ENCODE data around the gene MRPL4.

Gene MRPL4

DNA sequence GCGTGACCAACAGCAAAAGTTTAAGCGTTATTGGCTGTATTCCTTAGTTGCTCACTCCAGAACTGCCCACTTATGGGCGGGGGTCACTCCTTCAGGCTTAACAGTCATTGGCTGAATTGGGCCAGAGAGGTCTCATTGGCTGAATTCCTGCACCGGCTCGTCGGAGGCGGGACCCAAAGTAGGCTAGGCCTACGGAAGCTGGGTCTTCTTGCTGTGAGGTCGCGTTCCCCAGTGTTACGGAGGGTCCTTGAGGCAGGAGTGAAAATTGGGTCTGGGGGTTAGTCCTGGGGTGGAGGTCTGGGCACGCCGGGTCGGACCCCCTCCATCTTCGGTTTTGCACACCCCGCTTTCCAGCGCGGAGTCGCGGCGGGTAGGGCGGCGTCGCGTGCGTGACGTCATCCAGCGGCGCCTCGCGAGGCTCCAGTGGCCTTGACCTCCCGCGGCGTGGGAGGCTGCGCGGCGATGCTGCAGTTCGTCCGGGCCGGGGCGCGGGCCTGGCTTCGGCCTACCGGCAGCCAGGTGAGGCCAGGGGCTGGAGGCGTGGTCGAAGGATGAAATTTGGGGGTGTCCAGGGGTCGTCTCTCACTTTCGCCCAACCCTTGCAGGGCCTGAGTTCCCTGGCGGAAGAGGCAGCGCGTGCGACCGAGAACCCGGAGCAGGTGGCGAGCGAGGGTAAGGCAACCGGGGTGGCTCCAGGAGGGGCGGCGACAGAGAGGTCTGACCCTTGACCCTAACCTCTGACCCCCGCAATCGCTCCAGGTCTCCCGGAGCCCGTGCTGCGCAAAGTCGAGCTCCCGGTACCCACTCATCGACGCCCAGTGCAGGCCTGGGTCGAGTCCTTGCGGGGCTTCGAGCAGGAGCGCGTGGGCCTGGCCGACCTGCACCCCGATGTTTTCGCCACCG is at the start of gene MRPL4:
MRPL4 (plus strand) TSS at position 423 of the 903 bp plus-strand sequence; CDS start at position 463, 40 bp downstream.
- DNase-seq (ENCODE audit: low spot score) = peak; percentile 98

DNA sequence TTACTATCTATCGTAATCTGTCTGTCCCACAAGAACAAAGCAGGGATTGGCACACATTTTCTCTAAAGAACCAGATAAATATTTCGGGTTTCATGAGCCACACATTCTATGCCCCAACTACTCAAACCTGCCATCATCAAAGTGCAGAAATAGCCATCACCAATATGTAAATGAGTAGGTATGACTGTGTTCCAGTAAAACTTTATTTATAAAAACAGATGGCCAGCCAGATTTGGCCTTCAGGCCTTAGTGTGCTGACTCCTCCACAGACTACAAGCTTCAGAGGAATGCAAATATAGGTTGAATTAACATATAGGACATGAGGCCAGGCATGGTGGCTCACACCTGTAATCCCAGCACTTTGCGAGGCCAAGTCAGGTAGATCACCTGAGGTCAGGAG is 48.3 kb upstream of the MRPL4 start:
- no peak for DNase-seq (ENCODE audit: low spot score)

DNA sequence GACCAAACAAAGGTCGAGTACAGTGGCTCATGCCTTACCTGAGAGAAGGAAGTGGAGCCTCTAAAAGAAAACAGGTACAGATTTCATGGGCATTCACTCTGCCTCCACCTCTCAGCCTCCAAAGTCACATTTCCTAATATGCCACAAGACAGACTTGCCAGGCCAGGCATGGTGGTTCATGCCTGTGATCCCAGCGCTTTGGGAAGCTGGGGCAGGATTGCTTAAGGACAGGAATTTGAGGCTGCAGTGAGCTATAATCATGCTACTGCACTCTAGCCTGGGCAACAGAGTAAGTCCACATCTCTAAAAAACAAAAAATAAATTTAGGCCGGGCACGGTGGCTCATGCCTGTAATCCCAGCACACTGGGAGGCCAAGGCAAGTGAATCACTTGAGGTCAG is 46.4 kb upstream of the MRPL4 start:
- DNase-seq (ENCODE audit: low spot score) = no peak

DNA sequence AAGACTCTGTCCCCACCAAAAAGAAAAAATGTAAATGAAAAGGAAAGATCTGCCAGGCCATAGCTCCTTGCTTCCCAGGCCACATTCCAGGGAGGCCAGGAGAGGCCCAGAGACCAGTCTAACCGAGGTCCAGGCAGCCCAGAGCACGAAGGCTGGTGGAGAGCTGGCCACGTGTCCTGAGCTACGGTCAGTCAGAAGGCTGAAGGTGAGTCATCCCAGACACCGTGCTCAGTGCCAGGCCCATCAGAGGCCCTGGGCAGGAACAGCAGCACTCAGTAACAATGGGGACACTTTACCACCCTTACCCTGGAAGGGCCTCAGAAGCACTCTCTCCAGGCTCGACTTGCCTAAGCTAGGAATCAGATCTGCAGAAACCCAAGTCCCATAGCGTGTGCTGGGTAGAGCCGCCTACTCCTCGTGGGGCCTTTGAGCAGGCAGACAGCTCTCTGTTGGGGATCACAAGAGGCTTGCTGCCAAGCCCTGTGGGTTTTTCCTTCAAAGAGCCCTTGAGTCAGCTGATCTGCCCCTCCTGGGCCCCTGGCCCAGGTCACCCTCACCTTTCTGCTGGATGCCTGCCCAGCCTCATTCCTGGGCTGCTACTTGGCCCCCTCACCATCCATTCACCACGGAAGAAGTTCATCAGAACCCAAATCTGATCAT is 45.7 kb upstream of the MRPL4 start:
- DNase-seq (ENCODE audit: low spot score) = no peak

DNA sequence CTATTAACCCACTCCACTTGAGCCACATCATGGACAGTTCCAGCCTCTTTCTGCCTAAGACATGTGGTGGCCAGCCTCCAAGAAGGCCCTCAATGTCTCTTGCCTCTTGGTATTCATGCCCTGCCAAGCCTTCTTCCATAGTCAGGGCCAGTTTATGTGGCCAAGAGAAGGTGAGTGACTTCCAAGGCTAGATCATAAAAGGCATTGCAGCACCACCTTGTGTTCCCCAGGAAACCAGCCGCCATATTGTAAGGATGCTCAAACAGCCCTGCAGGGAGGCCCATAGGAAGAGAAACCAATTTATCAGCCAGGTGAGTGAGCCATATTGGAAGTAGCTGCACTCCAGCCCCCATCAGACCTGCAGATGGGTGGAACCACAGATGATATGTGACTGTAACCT is 45.0 kb upstream of the MRPL4 start:
- no peak for DNase-seq (ENCODE audit: low spot score)

DNA sequence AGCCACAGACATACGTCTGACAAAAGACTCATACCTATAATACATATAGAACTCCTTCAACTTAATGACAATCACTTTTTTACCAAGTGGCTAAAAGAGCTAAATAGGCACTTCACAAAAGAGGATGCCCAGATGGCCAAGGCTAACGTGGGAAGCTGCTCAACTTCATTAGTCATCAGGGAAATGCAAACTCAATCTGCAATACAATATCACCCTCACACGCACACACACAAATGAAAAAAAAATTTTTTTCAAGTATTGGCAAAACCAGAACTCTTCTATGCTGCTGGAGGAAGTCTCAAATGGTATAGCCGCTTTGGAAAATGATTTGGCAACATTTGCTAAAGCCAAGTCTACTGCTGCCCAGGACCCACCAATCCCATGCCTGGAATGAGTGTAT is 42.7 kb upstream of the MRPL4 start:
- DNase-seq (ENCODE audit: low spot score) = no peak

DNA sequence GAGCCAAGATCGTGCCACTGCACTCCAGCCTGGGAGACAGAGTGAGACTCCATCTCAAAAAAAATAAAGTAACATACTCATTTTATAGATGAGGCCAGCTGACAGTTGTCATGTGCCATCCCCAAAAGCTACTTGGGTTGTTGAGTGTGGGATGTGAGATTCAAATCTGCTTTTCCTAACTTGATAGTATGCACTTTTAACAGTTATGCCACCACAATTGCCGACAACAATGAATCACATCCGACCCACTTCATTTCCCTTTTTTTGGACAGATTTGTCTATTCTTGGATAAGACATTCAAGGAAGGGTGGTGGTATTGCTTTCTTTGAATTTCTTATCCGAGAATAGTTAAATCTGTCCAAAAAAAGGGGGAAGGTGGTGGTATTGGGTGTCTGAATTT is 41.0 kb upstream of the MRPL4 start:
- DNase-seq (ENCODE audit: low spot score) = no peak

DNA sequence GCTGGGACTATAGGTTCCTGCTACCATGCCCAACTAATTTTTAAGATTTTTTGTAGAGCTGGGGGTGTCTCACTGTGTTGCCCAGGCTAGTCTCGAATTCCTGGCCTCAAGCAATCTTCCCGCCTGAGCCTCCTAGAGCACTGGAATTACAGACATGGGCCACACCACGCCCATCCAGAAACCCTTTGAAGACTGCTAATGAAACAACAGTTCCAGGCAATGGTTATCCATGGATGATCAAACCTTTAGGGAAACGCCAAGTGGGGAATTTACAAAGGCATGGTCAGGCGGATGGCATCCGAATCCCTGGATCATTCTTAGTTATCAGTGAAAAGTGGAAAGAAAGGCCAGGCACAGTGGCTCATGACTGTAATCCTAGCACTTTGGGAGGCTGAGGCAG is 40.3 kb upstream of the MRPL4 start:
- no peak for DNase-seq (ENCODE audit: low spot score)

DNA sequence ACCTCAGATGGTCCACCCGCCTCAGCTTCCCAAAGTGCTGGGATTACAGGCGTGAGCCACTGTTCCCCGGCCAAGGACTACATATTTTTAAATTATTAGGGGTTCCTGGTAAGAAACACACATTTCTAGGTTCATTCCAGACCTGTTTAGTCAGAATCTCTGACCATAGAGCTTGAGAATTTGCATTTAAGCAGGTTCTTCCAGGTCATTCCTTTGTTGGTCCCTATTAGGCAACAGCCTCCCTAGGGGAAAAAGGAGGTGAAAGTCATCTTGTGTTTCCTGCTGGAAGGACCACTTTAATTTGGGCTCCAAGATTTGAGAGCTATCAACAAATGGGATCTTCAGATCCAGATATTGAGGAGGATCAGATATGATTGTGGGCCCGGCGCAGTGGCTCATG is 37.2 kb upstream of the MRPL4 start:
- no peak for DNase-seq (ENCODE audit: low spot score)

DNA sequence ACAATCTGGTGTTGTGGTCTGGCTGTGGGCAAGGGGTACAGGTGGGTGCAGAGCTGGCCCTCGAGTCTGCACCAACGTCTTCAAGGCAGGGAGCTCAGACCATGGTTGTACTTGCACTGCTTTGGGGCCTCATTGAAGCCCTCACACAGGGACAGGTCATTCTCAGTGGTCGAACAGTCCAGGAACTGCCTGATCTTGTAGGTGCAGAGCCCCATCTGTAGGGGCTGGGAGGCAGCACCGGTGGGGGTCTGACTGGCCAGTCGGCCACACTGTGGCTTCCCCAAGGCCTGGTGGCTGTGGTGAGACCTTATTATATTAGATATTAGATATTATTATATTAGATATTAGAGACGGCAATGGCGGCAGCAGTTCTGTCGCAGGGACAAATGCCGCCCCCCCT is 34.9 kb upstream of the MRPL4 start:
- no peak for DNase-seq (ENCODE audit: low spot score)

DNA sequence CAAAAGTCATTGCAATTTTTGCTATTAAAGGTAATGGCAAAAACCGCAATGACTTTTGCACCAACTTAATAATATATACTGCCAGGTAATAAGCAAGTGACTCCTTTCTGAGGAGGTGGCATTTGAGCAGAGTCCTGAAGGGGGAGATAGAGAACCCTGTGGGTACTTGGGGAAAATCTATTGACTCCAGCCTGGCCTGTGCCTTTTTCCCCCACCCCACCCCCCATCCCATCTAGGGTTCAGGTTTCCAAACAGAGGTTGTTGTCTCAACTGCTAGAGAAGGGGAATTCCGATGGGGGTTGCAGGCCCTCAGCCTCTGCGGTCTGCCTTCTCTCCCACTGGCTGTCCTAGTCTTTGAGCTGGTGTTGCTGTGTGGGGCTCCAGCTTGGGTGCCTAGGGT is 32.3 kb upstream of the MRPL4 start:
- no peak for DNase-seq (ENCODE audit: low spot score)

DNA sequence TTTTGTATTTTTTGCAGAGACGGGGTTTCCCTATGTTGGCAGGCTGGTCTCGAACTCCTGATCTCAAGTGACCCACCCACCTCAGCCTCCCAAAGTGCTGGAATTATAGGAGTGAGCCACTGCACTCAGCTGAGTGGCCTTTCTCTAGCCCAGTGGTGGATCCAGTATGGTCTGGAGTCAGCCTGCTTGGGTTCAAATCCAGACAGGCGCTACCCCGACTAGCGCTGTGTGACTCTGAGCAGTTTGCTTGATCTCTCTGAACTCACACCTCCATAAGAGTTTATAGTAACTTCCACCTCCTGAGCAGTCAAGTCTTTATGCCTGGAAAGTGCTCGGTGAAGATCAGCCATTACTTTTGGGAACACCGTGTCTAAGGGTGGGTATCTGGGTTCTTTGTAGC is 31.3 kb upstream of the MRPL4 start:
- DNase-seq (ENCODE audit: low spot score) = no peak

DNA sequence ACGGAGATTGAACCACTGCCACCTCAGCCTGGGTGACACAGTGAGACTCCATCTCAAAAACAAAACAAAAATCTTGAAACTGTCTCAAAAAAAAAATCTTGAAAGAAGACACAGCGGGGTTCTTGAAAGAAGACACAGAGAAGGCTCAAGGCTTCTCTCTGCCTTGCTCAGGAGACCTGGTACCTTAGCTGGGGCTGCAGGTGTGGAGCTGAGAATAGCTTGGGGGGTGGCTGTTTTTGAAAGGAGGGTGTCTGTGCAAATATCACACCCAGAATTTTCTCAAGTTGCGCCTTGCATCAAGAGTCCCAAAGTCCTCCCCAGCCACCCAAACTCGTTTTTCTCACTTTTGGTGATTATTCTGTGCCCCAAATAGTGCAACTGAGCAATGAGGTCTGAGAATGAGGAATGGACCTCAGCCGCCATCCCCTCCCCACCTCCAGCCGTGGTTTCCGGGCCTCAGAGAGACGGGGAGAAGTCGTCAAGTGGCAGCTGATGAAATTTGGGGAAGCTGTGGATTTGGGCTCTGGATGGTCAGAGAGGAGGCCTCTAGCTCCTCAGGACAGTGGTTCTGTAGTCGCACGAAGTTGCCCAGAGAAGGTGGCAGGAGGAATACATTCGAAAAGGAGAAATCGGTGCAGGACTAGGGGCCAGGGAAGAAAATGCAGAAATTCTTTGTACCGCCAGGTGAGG is 29.7 kb upstream of the MRPL4 start:
- DNase-seq (ENCODE audit: low spot score) = no peak

DNA sequence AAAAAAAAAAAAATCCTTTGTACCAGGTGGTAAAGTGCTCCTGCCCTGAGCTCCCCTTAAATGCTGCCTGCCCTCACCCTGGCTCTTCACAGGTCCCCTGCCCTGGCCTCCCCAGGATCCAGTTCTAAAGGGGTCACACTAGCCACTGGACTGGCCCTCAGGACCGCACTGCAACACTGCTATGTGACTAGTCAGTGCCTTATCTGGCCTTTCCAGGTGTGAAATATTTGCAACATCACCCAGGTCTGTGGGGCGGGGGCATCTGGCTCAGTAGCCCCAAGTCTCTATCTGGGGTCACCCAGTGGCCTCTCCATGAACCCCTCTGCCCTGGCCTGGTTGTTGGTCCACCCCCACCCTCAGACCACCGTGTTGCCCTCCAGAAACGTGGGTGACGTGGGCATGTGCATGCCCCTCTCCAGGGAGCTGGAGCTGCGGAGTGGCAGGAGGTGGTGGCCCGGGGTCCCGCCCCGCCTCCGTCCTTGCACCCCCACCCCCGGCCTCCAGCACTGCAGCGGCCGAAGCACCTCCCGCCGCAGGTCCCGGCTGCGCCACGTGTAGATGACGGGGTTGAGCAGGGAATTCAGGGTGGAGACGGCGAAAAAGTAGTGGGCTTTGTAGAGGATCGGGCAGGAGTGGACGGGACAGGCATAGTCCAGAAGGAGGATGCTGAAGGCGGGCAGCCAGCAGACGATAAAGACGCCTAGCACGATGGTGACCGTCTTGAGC is 28.4 kb upstream of the MRPL4 start:
- no peak for DNase-seq (ENCODE audit: low spot score)

DNA sequence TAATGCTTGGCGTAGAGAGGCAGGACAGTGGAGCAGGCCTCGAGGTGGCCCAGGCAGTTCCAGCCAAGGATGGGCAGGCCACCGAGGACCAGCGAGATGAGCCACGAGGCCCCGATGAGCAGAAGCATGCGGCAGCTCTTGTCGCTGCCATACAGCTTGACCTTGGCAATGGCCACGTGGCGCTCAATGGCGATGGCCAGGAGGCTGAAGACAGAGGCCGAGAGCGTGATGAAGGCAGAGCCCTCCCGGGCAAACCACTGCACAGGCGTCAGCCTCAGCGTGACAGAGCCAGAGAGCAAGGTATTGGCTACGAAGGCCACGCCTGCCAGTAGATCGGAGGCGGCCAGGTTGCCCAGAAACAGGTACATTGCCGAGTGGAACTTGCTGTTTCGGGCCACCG is 27.7 kb upstream of the MRPL4 start:
- DNase-seq (ENCODE audit: low spot score) = no peak

DNA sequence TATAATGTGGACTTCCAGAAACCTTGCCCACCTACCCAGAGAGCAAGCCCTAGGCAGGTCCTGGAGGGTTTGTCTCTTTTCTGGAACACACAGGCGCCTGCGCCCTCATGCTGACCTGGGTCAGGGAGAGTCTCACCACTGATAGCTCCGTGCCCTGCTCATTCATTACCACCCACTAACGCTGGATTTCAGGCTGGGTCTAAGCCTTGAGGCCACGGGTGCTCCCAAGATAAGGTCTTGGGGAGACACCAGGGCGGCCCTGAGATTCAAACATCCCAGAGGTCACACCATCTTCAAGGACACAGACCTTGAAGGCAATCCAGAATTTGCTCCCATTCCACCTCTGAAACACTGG is 26.0 kb upstream of the MRPL4 start:
- DNase-seq (ENCODE audit: low spot score) = no peak

DNA sequence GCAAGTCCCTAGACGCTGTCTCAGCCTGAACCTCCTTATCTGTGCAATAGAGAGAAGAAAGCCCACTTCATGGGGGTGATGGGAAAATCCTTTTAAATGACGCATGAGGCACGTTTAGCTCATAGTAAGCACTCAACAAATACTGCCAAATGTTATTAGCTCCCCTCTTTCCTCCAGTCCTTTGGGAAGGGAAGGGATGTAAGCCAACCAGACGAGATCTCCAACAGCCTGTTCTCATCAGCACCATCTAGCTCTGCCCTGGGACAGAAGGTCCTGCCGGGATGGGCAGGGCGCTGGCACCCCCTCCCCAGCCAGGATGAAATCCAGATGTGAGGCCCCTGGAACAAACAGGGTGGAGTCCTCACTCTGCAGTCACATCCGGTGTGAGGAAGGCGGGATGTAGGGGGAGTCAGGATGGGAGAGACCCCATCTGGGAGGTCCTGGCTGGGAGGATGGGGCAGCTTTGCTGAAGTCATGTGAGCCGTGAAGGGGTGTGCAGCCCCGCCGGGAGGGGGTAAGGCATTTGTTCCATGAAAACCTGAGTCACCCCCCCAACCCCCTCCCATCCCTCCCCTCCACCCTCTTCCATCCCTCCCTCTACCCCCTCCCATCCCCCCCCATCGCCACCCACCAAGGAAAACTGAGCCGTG is 25.5 kb upstream of the MRPL4 start:
- no peak for DNase-seq (ENCODE audit: low spot score)

DNA sequence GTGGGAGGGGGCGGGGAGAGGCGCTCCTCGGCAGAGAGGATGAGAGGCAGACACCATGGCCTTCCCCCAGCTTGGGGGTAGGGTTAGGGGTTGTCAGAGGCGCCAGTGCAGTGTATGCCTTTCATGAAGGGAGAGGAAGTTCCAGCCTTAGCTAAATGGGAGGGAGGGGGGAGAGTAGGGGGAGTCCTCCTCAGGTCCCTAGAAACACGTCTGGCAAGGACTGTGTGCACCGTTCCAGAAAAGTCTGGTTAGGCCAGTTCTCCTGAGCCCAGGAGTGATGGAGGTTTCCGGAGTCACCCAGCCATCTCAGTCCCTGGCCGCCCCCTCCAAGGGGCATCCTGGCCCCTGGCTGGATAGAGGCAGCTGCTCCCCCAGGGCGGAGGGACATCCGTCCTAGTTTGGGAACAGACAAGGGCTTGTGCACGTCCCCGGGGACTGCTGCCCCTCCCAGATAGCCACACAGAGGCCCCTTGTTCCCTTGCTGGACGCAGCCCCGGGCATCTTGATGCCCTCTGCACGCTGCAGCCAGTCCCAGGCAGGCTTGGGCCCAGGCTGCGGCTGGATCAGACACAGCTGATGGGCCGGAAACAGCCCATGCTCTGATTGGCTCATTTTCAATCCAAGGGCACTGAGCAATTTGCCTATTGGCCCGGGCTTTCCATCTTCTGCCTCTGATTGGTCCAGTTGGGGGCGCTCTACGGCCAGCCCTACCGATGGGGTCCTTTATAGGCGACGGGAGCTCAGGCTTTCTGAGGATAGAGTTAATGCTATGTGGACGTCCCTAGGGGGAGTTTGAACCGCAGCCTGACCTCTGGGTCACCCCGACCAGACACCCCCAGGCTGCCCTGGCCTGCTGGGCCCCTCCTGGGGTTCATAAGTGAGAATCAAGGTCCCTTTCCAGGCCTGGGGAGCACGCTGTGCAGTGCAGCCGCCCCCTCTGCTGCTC is 24.7 kb upstream of the MRPL4 start:
- peak; percentile 96 for DNase-seq (ENCODE audit: low spot score)

DNA sequence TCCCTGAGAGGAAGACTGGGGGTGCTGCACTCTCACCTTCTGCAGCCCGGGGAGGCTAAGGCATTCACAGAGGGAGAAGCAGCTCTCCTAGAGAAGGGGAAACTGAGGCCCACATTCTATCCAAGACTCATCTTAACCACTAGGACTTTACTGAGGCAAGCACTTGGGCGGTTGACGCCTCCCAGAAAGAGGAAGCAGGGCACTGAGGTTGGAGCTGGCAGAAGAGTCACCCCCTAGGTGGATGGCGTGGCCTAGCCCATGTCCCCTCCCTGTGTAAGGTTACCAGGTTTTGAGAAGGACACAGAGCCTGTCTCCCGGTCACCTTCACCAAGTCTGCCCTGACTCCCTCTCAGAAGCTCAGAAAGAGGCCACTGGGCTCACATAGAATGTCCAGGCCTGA is 23.6 kb upstream of the MRPL4 start:
- no peak for DNase-seq (ENCODE audit: low spot score)

DNA sequence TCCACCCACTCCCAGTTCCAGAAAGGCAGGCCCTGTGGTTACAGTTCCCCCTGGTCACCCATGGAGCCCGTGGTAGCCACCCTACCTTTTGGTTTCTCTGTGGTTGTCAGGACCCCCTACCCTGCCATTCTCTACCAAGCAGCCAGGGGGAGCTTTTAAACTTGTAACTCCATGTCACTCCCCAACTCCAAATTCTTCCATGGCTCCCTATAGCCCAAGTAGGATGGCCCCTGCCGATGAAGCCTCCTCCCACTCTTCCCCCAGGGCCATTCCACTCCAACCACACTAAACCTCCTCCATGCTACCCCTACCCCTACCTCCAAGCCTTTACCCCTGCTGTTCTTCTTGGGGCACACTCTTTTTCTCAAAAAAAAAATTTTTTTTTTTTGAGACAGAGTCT is 23.1 kb upstream of the MRPL4 start:
- no peak for DNase-seq (ENCODE audit: low spot score)

Measured in COLO829 (cell line).